GM21390 (cell line): ENCODE data around the gene DNAJC21.

Experiments
- ATAC-seq: cut with Tn5 transposase; IDR thresholded peaks from one replicate; pipeline ENCODE4 v1.9.1; 2021; ENCODE audit not compliant: unreplicated experiment

DNAJC21 gene

DNA sequence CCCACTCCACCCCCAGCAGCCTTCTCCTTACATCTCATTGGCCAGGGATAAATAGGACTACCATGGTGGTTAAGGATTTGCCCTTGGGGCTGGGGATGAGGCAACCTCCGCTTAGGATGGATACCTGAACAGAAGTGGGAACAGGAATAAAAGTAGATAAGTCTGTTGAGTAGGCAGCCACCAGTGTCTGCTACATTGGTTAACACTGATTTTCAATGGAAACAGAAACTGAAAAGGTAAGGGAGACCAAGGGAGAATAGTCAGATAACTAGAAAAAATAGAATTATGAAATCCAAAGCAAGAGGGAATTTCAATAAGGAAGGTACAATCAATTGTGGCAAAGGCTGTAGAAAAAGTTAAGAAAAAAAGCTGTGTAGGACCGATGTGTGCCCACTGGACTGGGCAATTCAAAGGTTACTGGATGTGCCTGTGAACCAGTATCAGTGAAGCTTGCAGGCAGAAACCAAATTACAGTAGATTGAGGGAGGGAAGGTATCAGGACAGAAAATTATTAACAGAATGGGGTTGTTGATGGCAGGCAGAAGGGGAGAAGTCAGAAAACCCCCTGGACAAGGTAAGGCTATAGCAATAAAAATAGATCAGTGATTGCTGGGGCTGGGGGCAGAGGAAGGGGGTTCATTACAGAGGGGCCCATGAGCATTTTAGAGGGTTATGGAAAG is 48.7 kb downstream of the DNAJC21 start:
- ATAC-seq, result peak; percentile 81

DNA sequence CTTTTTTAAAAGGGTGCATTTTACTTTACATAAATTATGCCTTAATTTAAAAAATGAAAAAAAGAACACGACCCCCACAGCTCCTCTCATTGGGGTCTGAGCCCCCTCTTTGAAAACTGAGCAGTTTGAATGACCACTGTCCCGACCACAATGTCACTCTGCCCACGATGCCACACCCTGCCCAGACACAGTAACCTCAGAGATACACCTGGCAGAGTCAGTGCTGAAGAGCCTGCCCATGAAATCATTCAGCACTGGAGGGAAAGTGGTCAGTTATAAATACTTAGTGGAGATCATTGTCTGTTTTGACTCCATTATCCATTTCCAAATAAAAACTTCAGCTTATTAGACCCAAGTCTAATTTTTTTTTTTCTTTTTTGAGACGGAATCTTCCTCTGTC is 49.3 kb downstream of the DNAJC21 start:
- no peak for ATAC-seq

DNA sequence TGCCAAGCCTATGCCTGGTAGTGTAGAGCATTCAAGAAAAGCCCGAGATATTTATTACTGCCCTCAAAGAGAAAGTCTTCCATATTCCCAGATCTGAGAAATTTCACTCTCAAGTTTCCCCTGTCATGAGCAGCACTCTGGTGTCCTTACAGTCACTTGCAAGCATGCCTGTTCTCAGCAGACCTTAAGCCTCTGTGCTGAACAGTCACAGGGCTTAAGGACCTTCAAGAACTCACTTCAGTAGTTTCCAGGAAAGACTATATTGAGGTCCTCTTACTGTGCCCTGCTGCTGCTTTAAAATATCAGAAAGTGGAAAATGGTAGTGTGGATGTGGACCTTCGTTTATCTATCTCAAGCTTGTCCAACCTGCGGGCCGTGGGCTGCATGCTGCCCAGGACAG is 53.5 kb downstream of the DNAJC21 start:
- ATAC-seq, result no peak

DNA sequence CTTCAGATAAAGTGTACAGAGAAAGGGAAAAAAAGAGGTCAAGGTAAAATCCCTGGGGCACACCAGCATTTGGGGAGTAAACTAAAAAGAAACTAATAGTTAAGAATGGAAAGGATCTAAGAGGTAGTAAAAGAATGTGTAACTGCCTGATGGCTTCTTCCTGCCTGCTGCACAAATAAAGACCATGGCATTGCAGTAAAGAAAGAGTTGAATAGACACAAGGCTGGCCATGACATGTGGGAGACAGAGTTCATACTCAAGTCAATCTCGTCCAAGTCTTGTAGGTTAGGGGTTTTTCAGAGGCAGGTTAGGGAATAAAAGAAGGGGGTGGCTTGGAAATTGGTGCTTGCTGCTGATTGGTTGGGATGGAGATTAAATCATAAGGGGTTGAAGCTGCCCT is 57.6 kb downstream of the DNAJC21 start:
- no peak for ATAC-seq

DNA sequence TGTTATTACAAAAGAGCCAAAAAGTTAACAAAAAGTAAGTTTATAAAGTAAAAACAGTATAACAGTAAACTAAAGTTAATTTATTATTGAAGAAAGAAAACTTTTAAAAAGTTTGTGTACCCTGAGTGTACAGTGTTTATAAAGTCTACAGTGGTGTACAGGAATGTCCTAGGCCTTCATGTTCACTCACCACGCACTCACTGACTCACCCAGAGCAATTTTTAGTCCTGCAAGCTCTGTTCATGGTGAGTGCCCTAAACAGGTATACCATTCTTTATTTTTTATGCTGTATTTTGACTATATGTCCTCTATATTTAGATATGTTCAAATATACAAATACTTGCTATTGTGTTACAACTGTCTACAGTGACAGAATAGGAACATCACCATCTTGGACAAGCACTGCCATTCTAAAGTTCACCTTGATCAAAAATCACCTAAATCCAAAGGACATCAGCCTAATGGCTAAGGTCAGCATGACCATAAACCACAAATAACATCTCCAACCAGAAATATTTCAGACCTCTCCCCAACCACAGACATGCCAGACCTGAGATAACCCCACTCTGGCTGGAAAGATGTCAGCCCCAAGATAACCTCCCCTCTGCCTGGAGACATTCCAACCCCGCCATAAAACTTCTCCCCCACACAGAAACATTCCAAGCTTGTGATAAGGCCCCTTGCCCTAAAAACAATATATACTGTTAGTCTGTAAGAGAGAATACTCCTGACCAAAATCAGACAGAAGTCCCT is 62.3 kb downstream of the DNAJC21 start:
- no peak for ATAC-seq

DNA sequence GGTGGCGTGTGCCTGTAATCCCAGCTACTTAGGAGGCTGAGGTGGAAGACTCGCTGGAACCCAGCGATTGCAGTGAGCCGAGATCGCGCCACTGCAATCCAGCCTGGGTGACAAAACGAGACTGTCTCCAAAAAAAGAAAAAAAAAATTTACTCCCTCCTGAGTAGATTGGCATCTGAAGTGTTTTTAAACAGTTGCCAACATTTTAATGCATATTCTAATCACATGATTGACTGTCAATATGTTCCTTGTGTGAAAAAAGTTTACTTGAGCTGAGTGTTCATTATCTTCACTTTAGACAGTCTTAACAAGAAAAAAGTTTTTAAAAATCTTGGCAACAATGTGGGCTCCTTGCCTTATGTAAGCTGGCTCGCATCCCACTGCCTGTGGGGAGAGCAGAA is 64.6 kb downstream of the DNAJC21 start:
- ATAC-seq, result no peak

DNA sequence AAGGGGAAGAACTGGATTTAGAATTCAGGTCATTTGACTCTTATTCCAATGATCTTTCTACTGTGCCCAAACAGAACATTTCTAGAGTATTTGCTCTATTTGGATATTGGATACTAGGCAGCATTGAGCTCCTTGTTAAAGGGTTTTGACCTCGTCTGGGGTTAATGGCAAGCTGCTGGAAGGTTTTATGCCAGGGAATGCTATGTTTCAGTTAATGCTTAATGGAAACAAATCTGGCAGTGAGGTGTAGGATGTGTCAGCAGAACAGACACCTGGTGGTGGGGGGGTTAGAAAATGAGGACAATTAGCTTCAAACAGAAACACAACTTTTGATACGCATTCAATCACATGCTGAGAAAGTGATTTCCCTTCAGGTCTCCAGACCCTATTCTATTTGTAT is 66.9 kb downstream of the DNAJC21 start:
- ATAC-seq, result no peak

DNA sequence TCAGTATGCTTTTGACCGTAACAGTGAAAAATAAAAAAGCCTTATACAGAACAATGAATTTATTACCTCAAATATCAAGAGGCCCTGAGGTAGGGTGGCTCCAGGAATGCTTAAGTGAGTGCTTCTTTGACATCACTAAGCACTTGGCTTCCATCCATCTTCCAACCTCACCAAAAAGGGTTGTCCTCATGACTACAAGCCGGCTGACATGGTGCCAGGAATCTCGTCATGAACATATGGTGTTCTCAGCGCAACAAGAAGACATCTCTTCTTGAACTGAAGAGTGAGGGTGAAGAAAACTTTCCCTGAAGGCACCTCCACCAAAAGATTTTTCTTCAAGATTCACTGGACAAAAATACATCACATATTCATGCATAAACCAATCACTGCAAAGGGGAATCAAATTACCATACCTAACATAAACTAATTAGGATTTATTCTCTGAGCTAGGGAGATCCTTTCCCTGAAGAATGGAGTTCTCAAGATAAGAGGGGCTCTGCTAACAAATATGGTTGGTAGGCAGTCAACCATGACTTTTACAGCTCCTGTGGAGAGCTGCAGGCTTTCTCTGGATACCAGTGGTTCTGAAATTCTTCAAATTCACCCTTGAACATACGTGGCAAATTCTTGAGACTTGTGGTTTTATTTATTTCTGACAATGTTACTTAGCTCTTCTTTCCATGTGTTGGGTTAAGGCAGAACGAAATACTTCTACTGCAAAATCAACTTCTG is 68.9 kb downstream of the DNAJC21 start:
- no peak for ATAC-seq

DNA sequence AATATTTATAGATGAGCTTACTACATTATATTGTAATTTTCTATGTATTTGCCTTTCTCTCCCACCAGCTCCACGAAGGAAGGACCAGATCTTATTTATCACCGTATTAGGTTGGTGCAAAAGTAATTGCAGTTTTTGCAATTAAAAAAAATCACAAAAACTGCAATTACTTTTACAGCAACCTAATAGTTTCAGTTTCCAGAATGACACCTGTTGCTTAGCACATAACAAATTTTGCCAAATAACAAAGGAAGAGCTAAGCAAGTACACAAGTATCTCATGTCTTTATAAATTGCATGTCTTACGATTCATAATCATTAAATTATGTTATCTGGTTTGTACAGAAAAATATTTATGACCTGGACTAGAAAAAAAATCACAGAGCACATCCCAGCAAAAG is 72.5 kb downstream of the DNAJC21 start:
- no peak for ATAC-seq

DNA sequence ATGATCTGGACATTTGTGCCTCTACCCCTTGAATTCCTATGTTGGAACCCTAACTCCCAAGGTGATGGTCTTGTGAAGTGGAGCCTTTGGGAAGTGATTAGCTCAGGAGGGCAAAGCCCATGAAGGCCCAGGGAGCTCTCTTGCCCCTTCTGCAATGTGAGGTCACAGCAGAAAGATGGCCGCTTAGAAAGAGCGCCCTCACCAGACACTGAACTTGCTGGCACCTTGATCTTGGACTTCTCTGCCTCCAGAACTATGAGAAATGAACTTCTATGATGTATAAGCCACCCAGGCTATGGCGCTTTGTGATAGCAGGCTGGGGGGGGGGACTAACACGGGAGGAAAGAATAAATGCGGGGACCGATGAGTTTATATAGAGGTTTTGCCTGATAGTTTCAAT is 73.1 kb downstream of the DNAJC21 start:
- no peak for ATAC-seq

DNA sequence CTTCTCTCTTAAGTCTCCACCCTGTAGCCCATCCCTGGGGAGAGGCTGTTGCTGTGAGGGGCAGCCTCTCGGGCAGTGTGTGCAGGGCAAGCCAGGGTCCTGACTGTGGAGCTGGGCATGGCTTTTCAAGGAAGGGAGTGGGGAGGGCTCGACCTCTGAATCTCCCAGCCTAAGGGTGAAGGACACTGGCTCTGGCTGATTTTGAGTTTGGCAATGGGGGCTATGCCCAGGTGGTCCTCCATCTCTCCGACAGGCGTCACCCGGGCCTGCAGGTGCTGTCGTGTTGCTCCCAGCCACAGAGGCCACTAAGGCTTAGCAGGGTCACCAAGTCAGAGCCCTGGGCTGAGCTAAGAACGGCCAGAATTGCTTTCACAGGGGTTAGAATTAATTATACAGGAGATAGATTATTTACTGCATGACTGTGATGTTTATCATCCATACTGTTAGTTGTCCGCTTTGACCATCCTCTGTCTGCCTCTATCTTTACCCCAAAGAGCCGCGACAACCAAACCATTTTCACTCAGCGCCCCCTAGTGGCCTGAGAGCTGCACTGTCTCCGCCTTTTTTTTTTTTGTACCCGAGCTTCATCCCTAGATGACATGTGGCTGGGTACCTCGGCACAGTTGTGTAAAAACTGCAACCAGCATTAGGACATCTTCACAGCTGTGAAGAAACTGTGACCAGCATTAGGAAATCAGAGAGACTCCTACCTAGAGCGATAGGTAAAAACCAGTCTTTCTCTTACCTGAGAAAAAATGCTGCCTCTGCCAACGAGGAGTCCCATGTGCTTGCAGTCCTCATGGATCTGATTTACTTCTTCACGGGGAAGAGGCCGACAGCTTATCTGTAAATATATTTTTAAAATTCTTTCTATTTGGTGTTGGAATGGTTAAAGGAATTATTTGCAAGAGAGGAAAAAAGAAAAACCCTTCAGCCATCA is 73.9 kb downstream of the DNAJC21 start:
- ATAC-seq, result peak; percentile 76

DNA sequence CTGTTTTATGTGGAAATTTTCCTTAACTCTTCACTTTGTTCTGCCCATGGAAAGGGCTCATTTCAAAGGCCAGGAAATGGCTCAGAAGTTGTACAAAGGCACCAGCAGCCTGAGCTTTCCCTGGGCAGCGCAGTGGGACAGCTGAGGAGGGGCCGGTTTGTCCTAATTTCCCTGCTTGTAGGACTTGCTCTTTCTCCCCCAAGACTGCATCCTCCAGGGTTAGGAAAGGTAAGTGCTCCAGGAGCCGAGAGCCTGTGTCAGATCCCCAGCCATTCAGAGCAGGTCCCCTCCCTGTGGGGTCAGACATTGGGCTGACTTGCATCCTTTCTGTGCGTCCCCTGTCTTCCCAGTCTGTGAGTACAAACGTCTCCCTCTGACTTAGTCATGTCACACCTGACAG is 74.8 kb downstream of the DNAJC21 start:
- no peak for ATAC-seq

DNA sequence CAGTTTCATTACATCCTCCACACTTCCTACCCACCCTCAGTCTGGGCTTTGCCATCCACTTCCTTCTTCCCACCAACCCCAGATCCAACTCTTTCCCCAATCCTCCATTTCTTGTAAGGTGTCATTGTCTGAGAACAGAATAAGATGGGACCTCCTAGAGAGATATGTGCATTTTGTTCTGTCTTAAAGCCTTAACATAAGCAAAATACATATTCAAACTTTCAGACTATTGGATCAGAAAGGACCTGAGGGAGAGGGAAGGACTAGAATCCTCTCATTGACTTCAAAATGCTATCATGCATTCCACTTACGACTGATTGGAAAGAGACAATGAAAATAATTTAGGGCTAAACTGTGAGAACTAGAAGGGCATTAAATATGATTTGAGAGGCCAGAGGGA is 75.4 kb downstream of the DNAJC21 start:
- no peak for ATAC-seq
